ENCODE results near the gene OR4D1.
"Not testable (repeated sequence)": the region's sequence is repeated elsewhere in the genome, so short reads cannot be mapped to it uniquely, and the experiment has no call there.

Gene OR4D1

DNA sequence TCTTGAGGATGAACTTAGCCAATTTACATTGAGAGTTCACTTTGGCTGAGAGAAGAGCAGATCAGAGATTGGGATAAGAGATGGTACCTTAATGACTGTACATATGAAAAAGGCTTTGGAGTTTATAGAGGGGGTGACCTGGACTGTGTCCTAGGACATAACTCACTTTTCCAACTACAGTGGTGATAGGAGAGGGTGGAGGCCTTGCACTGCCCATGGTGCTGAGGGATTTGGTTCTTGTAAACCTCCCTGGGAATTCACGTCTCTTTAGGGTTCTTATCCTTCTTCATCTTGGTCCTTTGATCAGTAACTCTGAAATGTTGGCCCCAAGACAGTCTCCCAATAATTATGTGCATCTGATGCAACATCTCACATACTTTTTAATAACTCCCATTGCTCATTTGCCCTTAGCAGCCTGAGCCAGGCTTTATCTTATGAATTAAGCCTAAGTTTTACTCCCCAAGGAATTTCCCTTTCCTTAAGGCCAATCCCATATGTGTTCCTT is at the start of gene OR4D1:
TSS of gene OR4D1 (plus strand) at position 455 of the 505 bp plus-strand sequence. CDS start 6,770 bp downstream, outside the sequence.
- DNase-seq (ENCODE audit: low spot score) = no peak

DNA sequence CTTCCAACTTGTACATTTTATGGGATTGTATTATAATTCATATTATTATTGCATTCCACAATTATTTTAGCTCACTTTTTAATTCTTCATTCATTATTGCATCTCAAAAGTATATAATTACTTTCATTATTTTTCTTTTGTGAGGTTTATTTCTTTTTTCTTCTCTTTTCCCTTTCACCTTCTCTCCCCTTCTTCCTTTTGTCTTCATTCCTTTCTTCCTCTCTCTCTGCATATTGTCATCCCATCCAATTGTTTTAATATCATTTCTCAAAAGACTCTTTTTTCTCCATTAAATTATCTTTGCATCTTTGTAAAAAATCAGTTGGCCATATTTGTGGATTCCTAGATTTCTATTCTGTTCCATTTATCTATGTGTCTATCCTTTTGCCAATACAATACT is 47.7 kb upstream of the OR4D1 start:
- DNase-seq (ENCODE audit: low spot score) = no peak

DNA sequence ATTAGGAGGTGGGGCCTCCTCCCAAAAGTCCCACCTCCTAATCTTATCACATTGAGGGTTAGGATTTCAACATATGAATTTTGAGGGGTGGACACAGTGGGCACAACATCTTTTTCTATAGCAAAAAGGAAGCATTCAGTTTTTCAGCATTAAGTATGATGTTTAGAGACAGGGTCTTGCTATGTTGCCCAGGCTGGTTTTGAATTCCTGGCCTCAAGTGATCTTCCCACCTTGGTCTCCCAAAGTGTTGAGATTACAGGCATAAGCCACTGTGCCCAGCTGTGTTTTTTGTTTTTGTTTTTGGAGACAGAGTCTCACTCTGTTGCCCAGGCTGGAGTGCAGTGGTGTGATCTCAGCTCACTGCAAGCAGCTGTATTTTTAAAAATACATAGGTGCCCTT is 46.3 kb upstream of the OR4D1 start:
- DNase-seq (ENCODE audit: low spot score) = not testable (repeated sequence)

DNA sequence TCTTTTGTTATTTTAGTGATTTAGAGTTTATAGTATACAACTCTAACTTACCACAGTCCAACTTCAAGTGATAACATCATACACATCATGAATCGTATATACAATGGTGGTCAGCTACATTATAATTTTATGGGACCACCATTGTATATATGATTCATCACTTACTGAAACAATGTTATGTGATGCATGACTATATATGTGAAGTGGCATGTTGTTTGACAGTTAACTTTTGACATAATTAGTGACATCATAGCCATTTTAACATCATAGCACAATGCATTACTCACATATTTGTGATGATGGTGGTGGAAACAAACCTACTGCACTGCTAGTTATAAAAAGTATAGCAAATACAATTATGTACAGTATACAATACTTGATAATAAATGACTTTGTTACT is 43.1 kb upstream of the OR4D1 start:
- no peak for DNase-seq (ENCODE audit: low spot score)

DNA sequence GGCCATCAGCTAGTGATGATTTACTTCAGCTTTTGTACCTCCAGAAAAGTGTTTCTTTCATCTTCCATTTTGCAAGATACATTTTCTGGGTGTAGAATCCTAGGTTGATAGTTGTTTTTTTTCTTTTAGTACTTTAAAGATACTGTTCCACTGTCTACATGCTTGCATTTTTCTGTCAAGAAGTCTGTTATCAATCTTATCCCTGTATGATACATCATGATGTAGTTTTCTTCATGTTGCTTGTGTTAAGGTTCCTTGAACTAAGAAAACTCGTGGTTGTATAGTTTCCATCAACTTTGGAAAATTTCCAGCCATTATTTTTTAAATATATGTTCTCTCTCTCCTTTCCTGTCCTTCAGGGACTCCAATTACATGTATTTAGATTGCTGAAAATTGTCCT is 40.9 kb upstream of the OR4D1 start:
- no peak for DNase-seq (ENCODE audit: low spot score)

DNA sequence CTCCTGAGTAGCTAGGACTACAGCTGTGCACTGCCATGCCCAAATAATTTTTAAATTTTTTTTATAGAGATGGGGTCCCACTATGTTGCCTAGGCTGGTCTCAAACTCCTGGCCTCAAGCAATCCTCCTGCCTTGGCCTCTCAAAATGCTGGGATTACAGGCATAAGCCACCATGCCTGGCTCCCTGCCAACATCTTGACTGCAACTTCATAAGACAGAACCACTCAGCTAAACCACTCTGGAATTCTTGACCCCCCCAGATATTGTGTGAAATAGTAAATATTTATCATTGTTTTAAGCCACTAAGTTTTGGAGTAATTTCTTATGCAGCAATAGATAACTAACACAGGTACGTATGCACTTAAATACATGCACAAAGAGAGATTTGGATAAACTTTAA is 39.0 kb upstream of the OR4D1 start:
- DNase-seq (ENCODE audit: low spot score) = no peak

DNA sequence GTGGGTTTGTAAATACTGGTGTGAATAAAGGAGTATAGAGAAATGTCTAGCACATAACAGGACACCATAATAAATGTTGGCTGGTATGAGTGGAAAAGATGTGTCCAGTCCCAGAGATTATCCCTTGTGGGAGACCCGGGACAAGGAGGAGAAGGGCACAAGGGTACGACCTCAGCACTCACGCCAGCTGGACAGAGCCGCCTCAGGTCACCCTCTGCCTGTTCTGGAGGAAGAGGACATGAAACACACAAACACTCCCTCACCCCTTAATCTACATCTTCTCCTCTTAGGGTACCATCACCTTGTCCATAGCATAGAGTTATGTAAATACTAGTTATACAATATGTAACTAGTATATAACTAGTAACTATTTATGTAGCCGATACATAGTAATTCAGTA is 38.2 kb upstream of the OR4D1 start:
- DNase-seq (ENCODE audit: low spot score) = no peak

DNA sequence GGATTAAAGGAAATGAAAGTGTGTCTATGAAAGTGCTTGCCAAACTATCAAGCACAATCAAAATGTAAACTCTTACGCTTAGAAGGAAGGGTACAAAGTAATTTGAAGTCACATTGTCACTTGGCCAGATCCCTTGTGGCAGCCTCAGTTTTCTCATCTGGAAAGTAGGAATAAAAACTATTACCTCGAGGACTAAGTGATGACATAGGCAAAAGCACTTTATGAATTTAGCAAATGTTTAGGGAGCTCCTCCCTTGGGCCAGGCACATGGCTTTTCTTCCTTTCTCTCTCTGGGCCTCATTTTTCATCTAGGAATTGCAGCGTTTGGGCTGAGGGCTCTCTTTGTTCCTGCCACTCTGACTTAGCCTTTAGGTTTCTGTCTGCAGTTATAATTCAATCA is 36.5 kb upstream of the OR4D1 start:
- no peak for DNase-seq (ENCODE audit: low spot score)

DNA sequence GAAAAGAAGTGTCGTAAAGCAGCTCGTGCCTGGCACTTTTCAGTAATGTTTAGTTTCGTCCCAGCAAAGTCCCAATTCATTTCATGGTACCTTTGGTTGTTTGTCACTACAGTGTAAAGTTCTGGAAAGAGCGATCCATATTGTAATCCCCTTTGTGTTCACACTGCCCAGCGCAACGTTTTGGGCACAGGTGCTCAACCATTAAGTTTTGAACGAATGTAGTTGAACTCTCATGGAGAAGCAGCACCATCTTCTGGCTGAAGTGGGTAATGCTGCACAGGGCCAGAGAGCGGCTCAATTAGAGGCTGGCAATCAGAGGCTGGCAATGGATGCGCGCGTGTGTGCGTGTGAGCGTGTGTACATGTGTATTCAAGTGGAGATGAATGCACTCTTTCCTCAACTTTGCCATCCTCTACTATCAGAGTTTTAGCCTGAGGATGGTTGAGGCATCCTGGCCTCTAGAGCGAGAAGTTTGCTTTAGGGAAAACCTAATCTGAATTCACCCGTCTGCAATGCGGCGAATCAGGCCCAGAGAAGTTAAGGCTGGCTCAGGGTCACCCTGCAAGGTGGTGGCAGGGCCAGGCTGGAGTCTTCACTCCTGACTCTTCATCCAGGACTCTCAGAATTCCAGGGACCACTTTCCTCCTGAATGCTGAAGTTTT is 35.1 kb upstream of the OR4D1 start:
- DNase-seq (ENCODE audit: low spot score) = peak; percentile 84

DNA sequence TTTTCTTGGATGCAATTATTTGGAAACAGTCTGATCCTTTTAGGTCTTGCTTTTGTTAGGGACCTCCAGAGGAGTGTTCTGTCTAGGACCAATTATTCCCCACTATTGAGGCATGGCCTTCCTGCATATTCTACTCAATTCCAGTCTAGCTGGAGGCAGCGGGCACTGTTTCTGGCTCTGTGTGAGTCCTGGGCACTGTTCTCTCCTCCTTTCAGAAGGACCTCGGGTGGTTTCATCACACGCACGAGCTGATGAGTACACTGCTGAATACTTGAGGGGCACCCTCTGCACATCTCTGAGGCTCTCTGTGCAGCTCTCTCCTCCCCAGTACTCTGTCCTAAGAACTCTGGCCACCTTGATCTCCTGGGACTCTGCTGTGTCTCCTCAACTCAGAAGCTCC is 34.2 kb upstream of the OR4D1 start:
- DNase-seq (ENCODE audit: low spot score) = no peak

DNA sequence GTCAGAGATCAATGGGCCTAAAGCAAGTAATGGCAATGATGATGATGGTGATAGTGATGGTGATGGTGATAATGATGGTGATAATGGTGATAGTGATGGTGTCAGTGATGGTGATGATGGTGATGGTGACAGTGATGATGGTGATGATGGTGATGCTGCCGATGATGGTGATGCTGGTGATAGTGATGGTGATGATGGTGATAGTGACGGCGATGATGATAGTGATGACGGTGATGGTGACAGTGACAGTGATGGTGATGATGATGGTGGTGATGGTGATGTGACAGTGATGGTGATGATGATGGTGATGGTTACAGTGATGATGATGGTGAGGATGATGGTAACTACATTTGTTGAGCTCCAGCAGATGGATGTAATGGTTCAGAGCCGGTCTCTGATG is 30.8 kb upstream of the OR4D1 start:
- DNase-seq (ENCODE audit: low spot score) = no peak

DNA sequence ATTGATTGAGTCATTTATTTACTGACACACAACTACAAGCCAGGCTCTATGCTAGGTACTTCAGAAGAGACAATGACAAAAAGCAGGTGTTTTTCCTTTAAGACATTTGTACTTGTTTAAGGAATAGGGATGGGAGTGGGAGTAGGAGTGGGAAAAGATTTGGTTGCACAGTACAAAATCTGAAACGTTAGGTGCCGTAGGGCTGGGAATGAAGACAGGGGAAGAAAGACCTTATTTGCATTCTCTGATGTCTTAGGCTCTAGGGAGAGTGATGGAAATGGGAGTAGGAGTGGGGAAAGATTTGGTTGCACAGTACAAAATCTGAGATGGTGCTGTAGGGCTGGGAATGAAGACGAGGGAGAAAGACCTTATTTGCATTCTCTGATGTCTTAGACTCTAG is 28.7 kb upstream of the OR4D1 start:
- no peak for DNase-seq (ENCODE audit: low spot score)

DNA sequence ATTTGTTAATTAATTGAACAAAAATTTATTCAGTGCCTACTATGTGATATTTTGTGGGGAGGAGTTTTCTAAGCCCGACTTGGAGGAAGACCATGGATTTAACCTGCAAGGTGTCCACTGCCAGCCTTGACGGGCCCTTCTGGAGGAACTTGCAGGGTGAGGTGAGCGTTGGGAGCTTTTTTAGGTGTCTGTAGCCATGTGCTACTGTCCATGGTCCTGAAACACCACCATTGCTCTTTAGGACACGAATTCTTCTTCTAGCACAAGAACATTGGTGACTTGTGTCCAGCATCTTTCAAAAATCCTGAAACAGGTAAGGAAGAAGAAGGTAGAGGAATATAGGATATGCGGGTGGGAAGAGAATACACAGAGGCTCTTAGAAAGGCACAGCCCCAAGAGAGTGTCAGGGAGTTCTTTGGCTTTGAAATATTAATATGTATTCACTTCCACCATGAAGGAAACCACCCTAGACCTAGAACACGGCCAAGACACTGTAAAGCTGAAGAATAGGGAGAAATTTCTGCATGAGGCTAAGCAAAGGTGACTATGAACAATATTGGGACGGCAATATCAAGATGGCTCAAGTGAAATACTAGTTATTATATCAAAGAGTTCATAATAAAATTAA is 27.9 kb upstream of the OR4D1 start:
- peak; percentile 13 for DNase-seq (ENCODE audit: low spot score)

DNA sequence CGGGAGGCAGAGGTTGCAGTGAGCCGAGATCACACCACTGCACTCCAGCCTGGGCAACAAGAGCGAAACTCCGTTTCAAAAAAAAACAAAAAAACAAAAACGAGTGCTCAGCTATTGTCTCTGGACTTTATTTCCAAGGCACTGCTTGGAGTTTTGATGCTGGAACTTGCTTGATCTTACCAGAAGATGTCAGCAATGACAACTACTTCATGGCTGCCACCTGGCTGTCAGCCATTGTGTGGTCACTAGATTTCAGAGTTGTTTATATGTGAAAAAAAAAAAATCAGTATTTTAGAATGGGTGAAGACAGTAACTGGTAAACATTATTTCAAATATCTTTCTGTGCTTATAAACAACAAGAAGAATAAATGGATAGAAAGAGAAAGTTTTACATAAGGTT is 26.3 kb upstream of the OR4D1 start:
- peak; percentile 35 for DNase-seq (ENCODE audit: low spot score)

DNA sequence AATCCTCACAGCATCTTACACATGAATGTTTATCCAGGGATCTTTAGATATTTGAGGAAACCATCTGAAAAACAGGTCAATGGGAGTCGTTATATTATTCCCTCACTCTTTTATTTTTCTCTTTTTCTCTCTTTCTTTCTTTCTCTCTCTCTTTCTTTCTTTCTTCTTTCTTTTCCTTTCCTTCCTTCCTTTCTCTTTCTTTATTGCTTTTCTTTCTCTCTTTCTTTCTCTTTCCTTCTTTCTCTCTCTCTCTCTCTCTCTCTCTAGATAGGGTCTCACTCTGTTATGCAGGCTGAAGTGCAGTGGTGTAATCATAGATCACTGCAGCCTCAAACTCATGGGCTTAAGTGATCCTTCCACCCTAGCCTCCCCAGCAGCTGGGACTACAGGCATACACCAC is 20.3 kb upstream of the OR4D1 start:
- no peak for DNase-seq (ENCODE audit: low spot score)

DNA sequence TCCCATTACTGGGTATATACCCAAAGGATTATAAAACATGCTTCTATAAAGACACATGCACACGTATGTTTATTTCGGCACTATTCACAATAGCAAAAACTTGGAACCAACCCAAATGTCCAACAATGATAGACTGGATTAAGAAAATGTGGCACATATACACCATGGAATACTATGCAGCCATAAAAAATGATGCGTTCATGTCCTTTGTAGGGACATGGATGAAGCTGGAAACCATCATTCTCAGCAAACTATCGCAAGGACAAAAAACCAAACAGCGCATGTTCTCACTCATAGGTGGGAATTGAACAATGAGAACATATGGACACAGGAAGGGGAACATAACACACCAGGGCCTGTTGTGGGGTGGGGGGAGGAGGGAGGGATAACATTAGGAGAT is 15.5 kb upstream of the OR4D1 start:
- DNase-seq (ENCODE audit: low spot score) = not testable (repeated sequence)

DNA sequence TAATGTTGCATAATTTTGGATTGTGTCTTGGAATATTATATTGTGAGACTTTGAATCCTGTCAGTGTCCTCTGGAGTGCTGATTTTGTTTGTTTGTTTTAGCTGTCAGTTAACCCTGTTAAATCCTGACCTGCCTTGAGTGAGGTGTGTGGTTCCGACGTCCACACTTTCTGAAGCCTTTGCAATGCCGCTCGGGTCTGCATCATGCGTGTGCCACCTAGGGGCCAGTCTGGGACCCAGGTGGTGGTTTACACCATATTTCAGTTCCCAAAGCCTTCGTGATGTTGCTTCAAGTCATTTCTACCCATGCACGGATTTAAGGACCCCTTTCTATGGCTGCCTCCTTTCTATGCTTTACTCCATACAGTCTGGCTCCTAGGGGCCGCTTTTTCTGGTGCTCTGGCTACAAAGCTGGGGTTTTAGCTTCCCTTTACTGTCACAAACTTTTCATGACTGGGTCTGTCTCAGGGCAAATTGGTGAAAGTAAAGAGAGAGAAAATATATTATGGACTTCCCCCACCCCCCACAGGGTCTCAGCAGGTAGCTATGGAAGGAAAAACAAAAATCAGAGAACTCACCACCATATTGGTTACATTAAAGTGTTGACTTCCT is 11.4 kb upstream of the OR4D1 start:
- DNase-seq (ENCODE audit: low spot score) = no peak

DNA sequence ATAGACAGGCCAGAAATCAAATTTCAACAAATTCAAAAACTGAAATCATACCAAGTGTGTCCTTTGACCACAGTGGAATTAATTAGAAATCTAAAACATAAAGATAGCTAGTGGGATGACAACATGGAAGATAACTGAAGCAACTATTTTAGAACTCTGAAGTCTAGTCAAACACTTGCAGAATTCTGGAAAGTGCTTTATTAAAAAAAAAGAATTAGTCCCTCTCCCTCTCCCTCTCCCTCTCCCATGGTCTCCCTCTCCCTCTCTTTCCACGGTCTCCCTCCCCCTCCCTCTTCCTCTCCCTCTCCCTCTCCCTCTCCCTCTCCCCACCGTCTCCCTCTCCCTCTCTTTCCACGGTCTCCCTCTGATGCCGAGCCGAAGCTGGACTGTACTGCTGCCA is 6.7 kb upstream of the OR4D1 start:
- no peak for DNase-seq (ENCODE audit: low spot score)

DNA sequence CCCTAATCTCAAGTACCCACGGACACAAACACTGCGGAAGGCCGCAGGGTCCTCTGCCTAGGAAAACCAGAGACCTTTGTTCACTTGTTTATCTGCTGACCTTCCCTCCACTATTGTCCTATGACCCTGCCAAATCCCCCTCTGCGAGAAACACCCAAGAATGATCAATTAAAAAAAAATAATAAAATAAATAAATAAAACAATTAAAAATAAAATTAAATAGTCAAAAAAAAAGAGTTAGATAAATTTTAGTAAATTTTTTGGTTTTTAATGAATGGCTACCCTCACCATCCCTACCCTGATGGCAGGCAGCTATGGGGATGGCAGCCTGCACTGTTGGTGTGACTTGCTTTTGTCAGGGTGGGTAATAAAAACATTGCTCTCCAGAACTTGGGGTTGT is 4.8 kb upstream of the OR4D1 start:
- not testable (repeated sequence) for DNase-seq (ENCODE audit: low spot score)

DNA sequence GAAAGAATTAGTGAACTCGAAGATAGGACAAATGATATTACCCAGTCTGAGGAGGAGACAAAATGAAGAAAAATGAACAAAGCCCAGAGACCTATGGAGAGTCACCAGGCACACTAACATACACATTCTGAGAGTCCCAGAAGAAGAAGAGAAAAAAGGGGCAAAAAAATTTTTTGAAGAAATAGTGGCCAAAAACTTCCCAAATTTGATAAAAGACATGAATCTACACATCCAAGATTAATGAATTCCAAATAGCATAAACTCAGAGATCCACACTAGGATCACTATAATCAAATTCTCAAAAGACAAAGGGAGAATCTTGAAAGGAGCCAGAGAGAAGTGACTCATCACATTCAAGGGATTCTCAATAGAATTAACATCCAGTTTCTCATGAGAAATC is 3.4 kb upstream of the OR4D1 start:
- DNase-seq (ENCODE audit: low spot score) = no peak

DNA sequence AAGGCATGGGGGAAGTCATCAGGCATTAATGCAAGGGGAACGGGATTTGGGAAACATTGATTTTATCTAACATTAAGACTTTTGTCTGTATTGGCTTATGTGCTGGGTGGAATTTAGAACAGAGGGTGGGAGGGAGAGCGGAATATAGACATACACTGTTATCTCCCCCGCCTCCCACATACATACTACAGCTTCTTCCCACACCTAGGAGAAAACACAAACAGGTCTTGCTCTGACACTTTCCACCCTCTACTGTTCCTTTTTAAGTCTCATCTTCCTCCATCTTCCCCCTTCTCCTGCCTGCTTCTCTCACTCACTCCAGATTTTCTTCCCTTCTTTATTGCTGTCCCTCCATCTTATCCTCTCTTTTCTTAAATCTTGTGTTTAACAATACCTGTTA is 425 bp downstream of the OR4D1 start:
- DNase-seq (ENCODE audit: low spot score) = no peak

DNA sequence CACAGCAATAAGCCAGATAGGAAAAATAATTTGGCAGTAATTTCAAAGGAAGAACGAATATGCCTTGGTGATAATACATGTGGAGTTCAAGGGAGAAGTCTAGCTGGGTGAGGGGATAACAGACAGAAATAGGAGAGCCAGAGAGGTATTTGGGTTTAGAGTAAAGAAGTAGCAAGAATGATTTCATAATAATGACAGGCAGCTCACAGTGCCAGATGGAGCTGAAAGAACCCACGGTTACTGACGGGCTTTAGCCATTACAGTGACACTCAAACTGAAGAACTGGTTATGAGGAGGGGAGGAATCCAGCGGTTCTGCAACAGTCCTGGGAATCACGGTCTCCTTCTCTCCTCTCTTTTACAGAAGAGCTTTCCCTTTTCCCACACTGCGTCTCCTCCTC is 2.2 kb downstream of the OR4D1 start:
- no peak for DNase-seq (ENCODE audit: low spot score)

DNA sequence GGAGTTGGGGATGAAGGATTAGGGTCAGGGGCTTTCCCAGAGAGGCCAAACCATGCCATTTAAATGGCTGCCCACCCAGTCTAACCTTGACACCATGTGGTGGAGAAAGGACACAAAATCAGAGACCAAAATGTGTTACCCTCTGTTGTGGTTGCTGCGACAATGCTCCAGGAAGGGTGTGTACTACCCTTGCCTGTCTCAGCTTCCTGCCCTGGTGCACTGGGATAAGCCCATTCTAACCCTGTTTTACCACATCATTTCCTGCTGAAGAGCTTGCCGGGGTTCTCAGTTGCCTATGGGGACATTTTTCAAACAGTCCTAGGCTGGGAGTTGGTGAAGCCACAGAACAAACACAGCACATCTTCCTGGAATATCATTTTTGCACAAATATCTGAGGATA is 4.9 kb downstream of the OR4D1 start:
- no peak for DNase-seq (ENCODE audit: low spot score)

DNA sequence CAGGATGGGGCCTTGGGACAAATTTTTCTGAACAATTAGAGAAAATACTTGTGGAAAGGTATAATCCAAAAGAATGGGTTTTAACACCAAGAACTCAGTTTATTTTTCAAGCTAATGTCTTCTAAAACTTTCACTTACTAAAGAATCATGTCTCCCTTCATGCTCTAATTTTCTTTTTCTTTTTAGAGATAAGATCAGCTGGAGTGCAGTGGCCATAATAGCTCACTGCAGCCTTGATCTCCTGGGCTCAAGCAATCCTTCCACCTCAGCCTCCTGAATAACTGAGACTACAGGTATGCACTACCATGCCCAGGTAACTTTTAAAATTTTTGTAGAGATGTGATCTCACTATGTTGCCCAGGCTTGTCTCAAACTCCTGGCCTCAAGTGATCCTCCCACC is 5.5 kb downstream of the OR4D1 start:
- DNase-seq (ENCODE audit: low spot score) = no peak
